Ureter (tissue), 1 donor: ENCODE data around the gene CSKMT. TPM values are rescaled to one million over a fixed set of nuclear protein-coding genes. Genes with fewer than 3 reads are reported as not detected.

ENCODE experiments used
- total RNA-seq: library from RNA; stranded (reverse); gene quantifications from one replicate; pipeline ENCODE4 v1.2.4, GENCODE V29; 2023
- donor health status: DM: yes; HTN: yes; CAD: no.

The CSKMT gene
- total RNA-seq, 1 donor from 2014 or later: 20.7 TPM

Other genes starting within 250 kb of the CSKMT start
- not detected for gene SCGB1A1, start 246.3 kb upstream of the CSKMT start, total RNA-seq
- 546 TPM for gene AHNAK, start 118.5 kb upstream of the CSKMT start, total RNA-seq
- gene EEF1G, start 91.4 kb upstream of the CSKMT start, total RNA-seq: 1,627 TPM
- gene TUT1, start 73.8 kb upstream of the CSKMT start, total RNA-seq: 30.4 TPM
- gene MTA2, start 63.4 kb upstream of the CSKMT start, total RNA-seq: 128 TPM
- 83.2 TPM for gene EML3, start 52.5 kb upstream of the CSKMT start, total RNA-seq
- gene ROM1, start 52.1 kb upstream of the CSKMT start, total RNA-seq: 5.4 TPM
- 50.7 TPM for gene B3GAT3, start 43.3 kb upstream of the CSKMT start, total RNA-seq
- 271 TPM for gene GANAB, start 18.7 kb upstream of the CSKMT start, total RNA-seq
- 19.2 TPM for gene INTS5, start 12.0 kb upstream of the CSKMT start, total RNA-seq
- gene C11orf98, start 102 bp upstream of the CSKMT start, total RNA-seq: 52.6 TPM
- gene UQCC3, start 6.4 kb downstream of the CSKMT start, total RNA-seq: 6.6 TPM
- 9.8 TPM for gene LBHD1, start 7.0 kb downstream of the CSKMT start, total RNA-seq
- 90.5 TPM for gene UBXN1, start 13.8 kb downstream of the CSKMT start, total RNA-seq
- 5.0 TPM for gene LRRN4CL, start 24.2 kb downstream of the CSKMT start, total RNA-seq
- gene BSCL2, start 42.1 kb downstream of the CSKMT start, total RNA-seq: 55.9 TPM
- not detected for gene GNG3, start 42.4 kb downstream of the CSKMT start, total RNA-seq
- gene HNRNPUL2, start 62.1 kb downstream of the CSKMT start, total RNA-seq: 50.4 TPM
- gene TTC9C, start 63.2 kb downstream of the CSKMT start, total RNA-seq: 36.7 TPM
- 16.0 TPM for gene ZBTB3, start 88.8 kb downstream of the CSKMT start, total RNA-seq
- 76.6 TPM for gene POLR2G, start 96.3 kb downstream of the CSKMT start, total RNA-seq
- 22.1 TPM for gene TAF6L, start 106.1 kb downstream of the CSKMT start, total RNA-seq
- gene TMEM179B, start 122.1 kb downstream of the CSKMT start, total RNA-seq: 63.9 TPM
- gene TMEM223, start 126.7 kb downstream of the CSKMT start, total RNA-seq: 18.4 TPM
- 94.6 TPM for gene NXF1, start 140.1 kb downstream of the CSKMT start, total RNA-seq
- 30.1 TPM for gene STX5, start 166.7 kb downstream of the CSKMT start, total RNA-seq
- not detected for gene TEX54, start 167.5 kb downstream of the CSKMT start, total RNA-seq
- gene WDR74, start 174.3 kb downstream of the CSKMT start, total RNA-seq: 58.8 TPM
- gene SLC3A2, start 215.6 kb downstream of the CSKMT start, total RNA-seq: 245 TPM